ENCODE data around the gene PNLDC1.
"Not testable (repeated sequence)": the region's sequence is repeated elsewhere in the genome, so short reads cannot be mapped to it uniquely, and the experiment has no call there.

The PNLDC1 gene

DNA sequence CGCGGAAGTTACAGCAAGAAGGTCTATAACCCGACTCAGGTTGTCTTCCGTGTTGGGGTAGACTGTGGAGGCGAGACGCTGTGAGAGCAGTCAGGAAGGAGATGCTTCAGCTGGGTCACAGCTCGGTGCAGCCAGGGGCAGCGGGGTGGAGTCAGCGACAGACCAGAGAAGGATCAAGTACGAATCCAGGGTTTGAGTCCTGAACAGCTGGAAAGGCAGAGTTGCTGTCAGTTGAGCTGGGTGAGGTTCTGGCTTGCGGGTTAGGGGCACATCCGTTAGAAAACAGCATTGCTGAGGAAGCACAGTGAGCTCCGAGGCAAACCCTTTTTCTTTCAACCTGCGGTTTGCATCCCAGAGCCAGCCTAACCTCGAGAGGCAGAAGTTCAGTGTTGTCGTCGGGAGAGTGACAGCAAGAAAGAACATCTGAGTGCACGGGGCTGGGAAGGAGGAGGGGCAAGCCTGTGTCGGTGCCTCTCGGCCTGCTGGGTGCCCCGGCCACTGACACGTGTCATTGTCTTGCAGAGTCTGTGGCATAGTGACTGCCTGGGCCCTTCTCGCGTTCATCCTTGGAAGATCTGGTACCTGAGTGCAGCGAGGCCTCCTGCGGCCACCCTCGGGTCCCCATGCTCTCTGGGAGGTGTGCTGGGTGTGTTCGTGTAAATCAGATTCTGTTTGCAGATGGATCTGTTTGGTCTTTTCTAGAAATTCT, 20.0 kb downstream of the PNLDC1 start:
- no peak for DNase-seq (ENCODE audit: low spot score)

DNA sequence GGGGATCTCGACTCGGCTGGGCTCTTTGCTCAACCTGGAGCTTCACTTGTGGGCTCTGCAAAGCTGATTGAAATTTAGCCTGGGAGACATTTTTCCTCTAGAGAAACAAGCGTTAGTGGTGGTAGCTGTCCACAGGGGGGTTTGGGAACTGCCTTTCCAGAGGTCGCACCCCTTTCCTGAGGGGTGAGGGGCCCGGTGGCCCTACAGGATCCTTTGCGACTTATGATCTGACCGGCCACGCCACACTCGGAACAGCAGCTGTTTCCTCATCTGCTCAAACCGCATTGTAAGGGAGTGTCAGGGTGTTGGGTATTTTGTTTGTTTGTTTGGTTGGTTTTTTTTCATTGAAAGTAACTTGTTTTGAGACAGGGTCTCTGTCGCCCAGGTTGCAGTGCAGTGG, 21.0 kb downstream of the PNLDC1 start:
- no peak for DNase-seq (ENCODE audit: low spot score)

DNA sequence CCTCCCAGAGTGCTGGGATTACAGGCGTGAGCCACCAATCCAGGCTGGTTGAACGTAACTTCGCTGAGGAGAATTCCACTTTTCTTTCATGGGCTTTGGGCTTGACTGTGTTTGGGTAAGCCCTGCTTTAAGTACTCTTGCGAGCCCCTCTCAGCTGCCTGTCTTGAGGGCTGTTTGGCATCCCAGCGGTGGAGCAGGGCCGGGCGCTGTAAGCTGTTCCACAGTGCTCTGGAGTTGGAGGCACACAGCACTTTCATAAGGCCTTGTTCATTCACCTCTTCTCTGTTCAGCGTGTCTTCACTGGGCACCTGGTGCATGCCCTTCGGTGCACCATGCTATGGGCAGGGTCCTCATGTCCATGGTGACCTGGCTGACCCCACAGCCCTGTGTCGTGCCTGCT, 21.6 kb downstream of the PNLDC1 start:
- no peak for DNase-seq (ENCODE audit: low spot score)

DNA sequence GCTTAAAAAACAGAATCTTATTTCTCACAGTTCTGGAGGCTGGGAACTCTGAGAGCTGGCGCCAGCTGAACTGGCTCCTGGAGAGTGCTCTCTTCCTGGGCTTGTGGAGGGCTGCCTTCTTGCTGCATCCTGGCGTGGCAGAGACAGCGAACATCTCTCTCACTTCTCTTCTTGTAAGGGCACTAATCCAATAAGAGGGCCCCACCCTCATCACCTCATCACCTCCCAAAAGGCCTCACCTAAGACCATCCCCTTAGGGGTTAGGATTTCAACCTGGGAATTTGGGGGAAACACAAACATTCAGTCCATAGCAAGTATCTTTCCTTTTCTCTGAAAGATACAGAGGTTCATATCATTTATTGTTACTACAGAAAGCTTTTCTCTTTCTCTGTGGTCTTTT, 23.9 kb downstream of the PNLDC1 start:
- DNase-seq (ENCODE audit: low spot score), result no peak

DNA sequence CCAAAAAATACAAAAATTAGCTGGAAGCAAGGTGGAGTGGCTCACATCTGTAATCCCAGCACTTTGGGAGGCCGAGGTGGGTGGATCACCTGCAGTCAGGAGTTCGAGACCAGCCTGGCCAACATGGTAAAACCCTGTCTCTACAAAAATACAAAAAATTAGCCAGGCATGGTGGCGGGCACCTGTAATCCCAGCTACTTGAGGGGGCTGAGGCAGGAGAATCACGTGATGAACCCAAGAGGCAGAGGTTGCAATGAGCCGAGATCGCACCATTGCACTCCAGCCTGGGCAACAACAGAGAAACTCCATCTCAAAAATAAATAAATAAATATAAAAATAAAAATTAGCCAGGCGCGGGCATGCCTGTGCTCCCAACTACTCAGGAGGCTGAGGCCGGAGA, 24.6 kb downstream of the PNLDC1 start:
- not testable (repeated sequence) for DNase-seq (ENCODE audit: low spot score)

DNA sequence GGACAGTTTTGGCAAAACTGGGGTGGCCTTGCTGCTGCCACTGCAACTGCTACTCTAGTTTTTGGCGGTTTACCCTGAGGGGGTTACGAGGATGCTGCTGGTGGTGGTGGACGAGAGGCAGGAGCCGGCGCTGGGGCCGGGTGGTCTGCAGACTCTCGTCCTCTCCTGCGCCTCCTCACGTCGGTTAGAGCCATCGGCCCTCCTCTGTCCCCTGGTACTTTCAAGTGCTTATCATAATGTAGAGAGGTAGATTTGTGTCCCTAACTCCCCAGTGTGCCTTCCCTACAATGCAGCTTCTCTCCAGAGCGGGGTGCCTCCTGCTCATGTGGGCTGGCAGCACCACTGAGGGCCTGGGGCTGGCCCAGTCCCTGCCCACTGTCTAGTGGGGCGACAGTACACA, 25.9 kb downstream of the PNLDC1 start:
- no peak for DNase-seq (ENCODE audit: low spot score)

DNA sequence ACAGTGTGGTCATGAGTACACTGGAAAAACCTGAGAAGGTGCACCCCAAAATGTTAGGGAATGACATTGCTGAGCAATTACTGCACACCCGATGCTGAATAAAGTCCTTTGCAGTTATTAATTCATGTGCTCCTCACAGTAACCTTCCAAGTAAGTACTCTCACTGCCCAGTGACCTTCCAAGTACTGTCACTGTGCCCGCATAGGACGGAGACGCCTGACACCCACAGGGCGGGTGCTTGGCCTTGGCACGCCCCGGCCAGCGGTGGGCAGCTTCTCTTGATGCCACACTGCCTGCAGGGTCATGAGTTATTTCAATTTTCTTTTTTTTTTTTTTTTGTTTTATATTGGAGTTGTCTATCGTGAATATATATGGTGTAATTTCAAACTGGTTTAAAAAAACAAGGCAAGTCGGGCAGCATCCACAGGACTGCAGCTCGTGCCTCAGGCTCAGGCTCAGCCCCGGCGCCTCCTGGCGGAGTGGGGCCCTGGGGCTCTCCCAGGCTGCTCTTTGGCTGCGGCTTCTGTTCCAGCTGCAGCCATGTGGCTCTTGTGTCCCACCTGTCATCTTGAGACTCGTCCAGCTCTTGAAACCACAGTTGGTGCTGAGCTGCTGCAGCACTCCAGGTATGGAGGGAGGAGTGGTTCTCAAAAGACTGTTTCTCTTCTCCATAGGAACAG, 27.0 kb downstream of the PNLDC1 start:
- DNase-seq (ENCODE audit: low spot score), result no peak

DNA sequence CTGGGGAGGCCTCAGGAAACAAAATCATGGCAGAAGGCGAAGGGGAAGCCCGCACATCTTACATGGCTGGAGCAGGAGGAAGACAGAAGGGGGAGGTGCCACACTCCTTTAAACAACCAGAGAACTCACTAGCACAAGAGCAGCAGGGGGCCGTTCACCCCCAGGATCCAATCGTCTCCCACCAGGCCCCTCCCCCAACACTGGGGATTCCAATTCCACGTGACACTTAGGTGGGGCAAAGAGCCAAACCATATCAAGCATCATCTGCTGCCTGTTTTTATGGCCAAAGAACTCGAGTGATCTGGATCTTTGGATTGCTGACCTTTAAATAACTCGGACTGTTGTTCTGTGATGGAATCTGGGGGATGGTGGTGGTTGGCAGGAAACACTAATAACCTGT, 28.0 kb downstream of the PNLDC1 start:
- DNase-seq (ENCODE audit: low spot score), result no peak

DNA sequence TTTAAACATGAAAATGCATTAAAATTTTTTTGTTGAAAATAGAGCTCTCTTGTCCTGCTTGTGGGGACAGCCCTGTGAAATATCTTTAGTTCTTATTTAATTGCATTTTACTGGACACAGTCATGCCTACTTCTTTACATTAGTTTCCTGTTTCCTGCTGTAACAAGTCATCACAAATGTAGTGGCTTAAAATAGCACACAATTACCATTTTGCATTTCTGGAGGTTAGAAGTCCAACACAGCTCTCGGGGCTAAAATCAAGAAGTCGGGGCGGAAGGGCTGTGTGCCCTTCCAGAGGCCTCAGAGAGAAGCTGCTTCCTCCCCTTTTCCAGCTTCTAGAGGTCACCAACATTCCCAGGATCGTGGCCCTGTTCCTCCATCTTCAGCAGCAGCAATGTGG, 29.4 kb downstream of the PNLDC1 start:
- no peak for DNase-seq (ENCODE audit: low spot score)

DNA sequence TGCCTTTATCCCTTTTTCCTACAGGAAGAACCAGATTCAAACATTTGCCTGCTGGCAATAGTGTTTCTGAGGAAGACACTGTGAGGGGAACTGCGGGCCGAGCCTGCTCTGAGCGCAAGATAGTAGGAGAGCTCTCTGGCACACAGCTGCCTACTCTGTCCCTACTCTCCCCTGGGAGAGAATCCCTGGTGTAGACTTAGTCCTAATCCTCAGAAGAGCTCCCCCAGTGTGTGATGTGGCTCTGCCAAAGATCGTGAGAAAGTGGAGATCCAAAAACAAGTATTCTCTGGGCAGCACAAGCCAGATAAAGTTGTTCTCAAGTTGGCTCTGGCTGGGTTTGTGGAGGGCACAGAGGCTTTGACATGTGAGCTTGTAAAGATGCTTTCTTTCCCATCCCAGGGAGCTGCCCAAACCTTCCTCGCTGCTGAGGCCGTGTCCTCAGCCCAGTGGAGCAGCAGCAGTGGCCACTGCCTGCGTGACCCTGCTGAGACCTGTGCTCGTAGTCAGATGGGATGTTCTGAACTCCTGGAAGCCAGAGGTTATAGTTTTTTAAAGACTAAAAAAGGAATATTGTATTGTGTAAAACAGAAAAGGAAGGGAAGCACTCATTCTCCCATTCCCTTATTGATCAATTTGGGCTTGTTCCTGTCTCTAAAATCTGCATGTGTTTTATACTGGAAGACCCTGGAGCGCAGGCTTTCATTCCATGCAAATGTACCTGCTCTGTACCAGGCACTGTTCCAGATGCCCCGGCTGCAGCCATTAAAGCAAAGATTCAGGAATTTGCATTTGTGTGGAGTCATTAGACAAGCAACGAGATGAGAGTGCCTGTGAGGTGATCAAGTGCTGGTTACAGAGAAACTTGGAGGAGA, 30.7 kb downstream of the PNLDC1 start:
- no peak for DNase-seq (ENCODE audit: low spot score)

DNA sequence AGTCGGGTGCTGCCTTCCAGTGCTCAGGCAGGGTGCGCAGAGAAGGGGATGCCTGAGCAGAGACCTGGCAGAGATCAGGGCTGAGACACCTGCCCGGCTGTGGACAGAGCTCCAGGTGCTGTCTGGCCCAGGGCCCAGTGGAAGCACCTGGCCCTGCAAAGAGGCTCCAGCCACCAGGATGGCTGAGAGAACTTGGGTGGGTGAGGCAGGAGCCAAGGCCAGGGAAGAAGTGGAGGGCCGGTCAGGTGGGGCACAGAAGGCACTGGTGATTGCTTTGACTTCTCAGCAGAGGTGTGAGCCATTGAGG, 31.2 kb downstream of the PNLDC1 start:
- DNase-seq (ENCODE audit: low spot score), result no peak

DNA sequence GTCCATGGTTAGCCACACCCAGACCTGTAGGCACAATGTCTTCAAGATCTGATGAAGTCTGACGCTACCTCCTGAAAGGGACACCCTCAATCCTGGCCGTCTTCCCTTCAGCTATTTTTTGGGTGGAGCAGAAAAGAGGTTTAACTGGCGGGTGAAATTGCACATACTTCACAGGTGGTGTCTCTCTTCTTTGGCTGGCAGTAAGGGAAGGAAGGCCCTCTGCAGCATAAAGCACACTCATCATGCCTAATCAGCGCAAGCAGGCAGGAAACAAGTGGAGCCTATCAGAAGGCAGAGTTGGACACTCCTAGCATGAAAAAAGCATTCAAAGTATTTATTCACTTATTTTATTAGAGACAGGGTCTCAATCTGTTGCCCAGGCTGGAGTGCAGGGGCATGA, 32.9 kb downstream of the PNLDC1 start:
- no peak for DNase-seq (ENCODE audit: low spot score)

DNA sequence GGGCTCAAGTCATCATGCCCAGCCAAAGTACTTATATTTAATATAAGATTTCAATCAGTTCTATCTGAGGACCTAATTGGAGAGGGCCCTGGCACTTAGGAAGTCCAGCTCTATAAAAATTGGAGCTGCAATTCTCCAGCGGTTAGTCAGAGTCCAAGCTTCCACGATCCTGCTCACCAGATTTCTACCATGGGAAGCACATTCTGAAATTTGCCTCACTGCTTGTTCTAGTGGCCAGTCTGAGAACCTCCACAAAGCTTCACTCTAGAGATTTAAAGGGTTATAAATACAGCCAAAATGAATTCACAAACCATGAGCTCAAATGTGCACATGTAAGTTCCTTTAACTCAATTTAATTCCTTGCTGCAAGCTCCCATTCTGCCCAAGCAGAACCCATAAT, 33.5 kb downstream of the PNLDC1 start:
- DNase-seq (ENCODE audit: low spot score), result no peak

DNA sequence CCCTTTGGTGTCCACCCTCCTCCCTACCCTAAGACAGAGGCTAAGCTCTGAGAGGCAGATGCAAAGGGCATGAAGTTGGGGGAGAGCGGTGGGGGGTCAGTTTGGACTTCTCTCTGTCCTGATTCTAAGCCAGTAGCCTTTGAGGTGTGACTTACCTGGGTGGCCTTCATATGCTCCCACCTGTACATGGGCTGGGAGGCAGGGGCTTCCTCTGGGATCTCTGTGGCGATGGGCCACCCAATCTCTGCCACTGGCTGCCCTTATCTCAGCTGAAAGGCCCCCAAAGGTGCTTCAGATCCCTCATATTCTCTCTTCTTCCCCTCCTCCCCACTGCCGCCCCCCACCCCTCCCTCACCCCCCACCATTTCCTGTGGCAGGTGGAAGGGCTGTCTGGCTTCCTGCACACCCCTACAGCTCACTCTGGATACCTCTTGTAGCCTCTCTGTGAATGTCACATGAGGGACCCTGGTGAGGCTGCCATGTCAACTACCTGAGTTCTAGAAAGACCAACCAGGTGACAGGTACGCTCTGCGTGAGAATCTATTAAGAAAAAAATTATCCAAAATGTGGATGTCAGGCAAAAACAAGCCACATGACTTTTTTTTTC, 34.0 kb downstream of the PNLDC1 start:
- no peak for DNase-seq (ENCODE audit: low spot score)

DNA sequence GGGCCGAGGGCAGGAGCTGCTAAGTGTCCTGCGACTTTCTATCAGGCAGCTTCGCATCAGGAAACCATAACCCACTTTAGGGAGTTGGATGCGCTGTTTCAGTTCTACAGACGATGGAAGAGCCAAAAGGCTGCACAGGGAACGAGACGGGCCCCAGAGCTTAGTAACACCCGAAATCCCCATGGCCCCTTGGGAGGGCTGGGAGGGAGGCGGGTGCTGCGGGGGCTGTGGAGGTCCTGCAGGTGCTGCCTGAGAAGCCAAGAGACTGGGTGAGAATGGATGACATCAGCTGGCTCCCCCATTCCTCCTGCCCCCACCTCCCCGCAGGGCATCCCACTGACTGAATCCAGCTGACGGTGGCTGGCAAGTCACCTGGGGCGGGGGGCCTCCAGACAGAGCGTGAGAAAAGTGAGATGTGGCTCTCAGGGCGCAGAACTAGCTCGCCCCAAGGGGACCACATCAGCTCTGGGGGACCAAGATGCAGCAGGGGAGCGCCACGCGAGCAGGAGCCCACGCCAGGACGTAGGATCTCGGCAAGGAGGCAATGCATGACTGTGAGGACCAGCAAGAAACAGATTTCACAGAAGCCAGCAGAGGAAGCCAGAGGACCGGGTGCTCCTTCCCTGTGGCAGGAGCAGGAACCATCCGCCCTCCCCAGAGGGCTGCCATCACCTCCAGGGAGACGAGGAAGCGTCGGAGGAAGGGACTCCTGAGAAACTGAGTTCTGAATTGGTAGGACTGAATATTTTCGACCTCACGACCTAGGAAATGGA, 36.8 kb downstream of the PNLDC1 start:
- DNase-seq (ENCODE audit: low spot score), result no peak

DNA sequence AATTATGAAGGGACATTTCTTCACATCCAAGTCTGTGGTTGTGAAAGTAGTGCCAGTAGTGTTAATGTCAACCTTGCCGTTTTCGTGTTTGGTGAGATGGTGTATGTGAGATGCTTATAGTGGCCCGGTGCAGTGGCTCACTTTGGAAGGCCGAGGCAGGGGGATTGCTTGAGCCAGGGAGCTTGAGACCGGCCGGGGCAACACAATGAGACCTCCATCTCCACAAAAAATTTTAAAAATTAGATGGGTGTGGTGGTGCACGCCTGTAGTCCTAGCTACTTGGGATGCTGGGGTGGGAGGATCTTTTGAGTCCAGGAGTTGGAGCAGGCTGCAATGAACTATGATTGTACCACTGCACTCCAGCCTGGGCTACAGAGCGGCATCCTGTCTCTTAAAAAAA, 37.4 kb downstream of the PNLDC1 start:
- DNase-seq (ENCODE audit: low spot score), result no peak

DNA sequence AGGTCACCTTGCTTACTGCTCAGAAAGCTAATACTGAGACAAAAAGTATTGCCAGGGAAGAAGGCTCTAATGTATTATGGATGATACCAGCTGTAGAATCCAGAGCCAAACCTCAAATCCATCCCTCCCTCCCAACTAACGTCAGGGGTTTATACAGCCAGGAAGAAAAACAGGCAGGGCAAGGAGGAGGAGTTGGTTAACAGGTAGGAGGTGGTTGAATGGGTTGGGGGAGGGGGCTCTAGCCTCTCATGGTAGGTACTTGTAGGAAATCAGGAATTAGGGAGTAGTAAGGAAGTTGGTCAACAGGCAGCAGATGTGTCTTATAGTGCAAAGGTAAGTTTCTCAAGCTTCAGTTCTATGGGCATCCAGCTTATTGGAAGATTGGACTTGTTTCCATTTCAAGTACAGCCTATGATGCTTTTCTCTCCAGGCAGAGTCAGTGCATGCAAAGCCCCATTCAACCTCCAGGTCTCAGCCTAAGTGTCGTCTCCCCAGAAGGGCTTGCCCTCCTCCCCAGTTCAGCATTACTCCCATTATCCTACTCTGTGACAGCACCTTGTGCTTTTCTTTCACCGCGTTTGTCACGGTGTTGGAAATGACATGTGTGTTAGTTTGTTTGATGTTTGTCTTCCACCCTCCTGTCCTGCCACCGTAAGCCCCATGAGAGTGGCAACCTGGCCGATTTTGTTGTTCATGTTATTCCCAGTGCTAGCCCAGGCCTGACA, 38.1 kb downstream of the PNLDC1 start:
- DNase-seq (ENCODE audit: low spot score), result no peak

DNA sequence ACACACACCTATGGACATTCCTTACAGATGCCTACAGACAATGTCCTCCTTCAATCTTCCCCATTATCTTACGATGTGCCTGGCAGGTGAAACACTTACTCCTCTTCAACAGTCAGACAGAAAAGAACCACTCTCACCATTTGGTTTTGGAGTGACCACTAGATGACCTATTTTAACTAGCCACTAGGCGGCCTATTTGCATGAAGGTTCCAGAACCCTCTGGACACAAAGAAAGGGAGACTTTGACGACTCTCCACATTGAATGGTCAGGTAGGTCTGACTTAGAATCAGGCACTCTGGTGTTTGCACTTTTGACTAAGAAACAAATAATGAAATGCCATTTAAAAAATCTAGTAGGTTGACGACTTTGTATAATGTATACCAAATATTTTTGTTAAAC, 42.0 kb downstream of the PNLDC1 start:
- peak; percentile 3 for DNase-seq (ENCODE audit: low spot score)

DNA sequence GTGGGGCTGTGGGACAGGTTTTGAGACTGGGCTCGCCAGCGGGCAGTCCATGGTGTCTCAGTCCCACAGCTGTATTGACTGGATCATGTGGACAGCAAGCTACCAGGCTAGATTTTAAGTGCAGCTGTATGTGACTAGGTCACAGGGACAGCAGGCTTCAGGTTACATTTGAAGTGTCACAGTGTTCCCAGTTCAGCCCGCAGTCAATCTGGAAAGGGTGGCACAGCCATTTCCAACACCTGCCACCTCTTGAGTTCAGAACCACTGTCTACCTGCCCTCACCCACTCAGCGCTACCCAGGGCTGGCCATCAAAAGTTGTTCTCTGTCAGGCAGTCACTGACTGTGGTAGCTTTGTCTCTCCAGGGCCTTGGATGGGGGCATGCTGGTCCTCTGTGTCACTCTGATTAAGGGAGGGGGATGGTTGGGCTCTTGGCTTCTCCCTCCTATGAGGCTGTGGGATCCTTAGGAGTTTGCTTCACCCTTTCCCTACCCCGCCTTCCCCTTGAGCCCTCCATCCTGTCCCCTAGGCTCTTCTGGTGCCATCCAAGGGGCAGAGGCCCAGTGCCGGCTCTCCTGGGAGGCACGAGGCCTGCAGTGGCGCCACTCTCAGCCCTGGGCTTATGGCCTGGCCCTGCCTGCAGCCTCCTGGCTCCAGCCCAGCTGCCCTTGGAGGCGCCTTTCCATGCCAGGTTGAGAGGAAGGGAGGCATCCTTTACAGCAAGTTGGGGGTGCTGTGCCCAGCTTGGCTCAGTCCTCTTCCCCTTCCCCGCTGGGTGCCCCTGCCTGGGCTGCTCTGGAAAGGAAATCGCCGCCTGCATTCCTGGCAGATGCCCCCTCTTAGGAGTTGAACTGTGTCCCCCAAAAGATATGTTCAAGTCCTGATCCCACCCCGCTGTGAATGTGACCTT, 44.9 kb downstream of the PNLDC1 start:
- no peak for DNase-seq (ENCODE audit: low spot score)

DNA sequence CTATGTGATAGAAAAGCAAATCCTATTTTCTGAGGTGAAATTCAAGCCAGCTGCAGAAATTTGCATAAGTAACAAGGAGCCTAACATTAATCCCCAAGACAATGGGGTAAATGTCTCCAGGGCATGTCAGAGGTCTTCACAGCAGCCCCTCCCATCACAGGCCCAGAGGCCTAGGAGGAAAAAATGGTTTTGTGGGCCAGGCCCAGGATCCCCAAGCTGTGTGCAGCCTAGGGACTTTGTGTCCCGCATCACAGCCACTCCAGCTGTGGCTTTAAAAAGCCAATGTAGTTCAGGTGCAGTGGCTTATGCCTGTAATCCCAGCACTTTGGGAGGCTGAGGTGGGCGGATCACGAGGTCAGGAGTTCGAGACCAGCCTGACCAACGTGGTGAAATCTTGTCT, 48.5 kb downstream of the PNLDC1 start:
- not testable (repeated sequence) for DNase-seq (ENCODE audit: low spot score)
